ENCODE results near the gene FLAD1. TPM values are rescaled to one million over a fixed set of nuclear protein-coding genes. Genes with fewer than 3 reads are reported as not detected.

FLAD1 gene
- total RNA-seq, 1 experiment from 2014 or later = 82.4 TPM

GRCh38 chr1:155023627-155024026 is 40.5 kb downstream of the FLAD1 start:
- ChIA-PET POLR2A (ENCODE audit: low non-redundant PET) (interaction anchor here (0.6 kb wide), 1 partner anchor 27 kb away, joined by 4 read pairs; no protein-coding TSS in a partner anchor), CTCF (no interaction called here)
- no peak for DNase-seq (ENCODE audit: low spot score)
- intact Hi-C loops (cut with micrococcal nuclease; ENCODE audit: unreplicated experiment) = no loop called here
- no peak overlapping the region for H3K4me3 ChIP-seq (ENCODE audit: low read depth, low read length, poor library complexity, severe bottlenecking)
- H3K4me1 ChIP-seq (ENCODE audit: insufficient read depth, low read length, poor library complexity, severe bottlenecking) = no peaks in the 10 kb centered on the region
- no peaks in the 10 kb centered on the region for H3K27me3 ChIP-seq (replicated peaks; ENCODE audit: insufficient read depth, low read depth, low read length, poor library complexity)
- H3K9me3 ChIP-seq (ENCODE audit: low read depth, low read length, poor library complexity, severe bottlenecking) = no peaks in the 10 kb centered on the region
- no peak overlapping the region for H3K27ac ChIP-seq (ENCODE audit: low read depth, low read length, poor library complexity, severe bottlenecking)
- no peaks in the 10 kb centered on the region for H3K36me3 ChIP-seq (ENCODE audit: insufficient read depth, low read length, poor library complexity, severe bottlenecking)
- no TSS peak for BruUV-seq (replicated peaks)
- no peak for TF ChIP-seq CTCF (conservative IDR thresholded peaks at IDR 0.05; ENCODE audit: low read depth, low read length)
- no peak for TF ChIP-seq EZH2 (IDR thresholded peaks at IDR 0.05; ENCODE audit: borderline replicate concordance, low read depth, low read length, poor library complexity, severe bottlenecking)

- H3K4me1 ChIP-seq (ENCODE audit: insufficient read depth, low read length, poor library complexity, severe bottlenecking) = no peaks in the 10 kb centered on the region
- H3K4me3 ChIP-seq (ENCODE audit: low read depth, low read length, poor library complexity, severe bottlenecking) = no peak overlapping the region
- no peaks in the 10 kb centered on the region for H3K36me3 ChIP-seq (ENCODE audit: insufficient read depth, low read length, poor library complexity, severe bottlenecking)
- POLR2A ChIA-PET (ENCODE audit: low non-redundant PET) = no interaction called here
- no TSS peak for BruUV-seq (replicated peaks)
- H3K27me3 ChIP-seq (replicated peaks; ENCODE audit: insufficient read depth, low read depth, low read length, poor library complexity) = no peaks in the 10 kb centered on the region
- H3K9me3 ChIP-seq (ENCODE audit: low read depth, low read length, poor library complexity, severe bottlenecking) = no peaks in the 10 kb centered on the region
- intact Hi-C loops (cut with micrococcal nuclease; ENCODE audit: unreplicated experiment) = no loop called here
- TF ChIP-seq CTCF (conservative IDR thresholded peaks at IDR 0.05; ENCODE audit: low read depth, low read length) (no peak), EZH2 (IDR thresholded peaks at IDR 0.05; ENCODE audit: borderline replicate concordance, low read depth, low read length, poor library complexity, severe bottlenecking) (no peak)
- CTCF ChIA-PET = no interaction called here
- H3K27ac ChIP-seq (ENCODE audit: low read depth, low read length, poor library complexity, severe bottlenecking) = no peak overlapping the region
- DNase-seq (ENCODE audit: low spot score) = no peak
These were observed 41.2 kb downstream of the FLAD1 start for GRCh38 chr1:155024315-155024714.

- no peak for DNase-seq (ENCODE audit: low spot score)
- ChIA-PET POLR2A (ENCODE audit: low non-redundant PET) (no interaction called here), CTCF (no interaction called here)
- no peaks in the 10 kb centered on the region for H3K27me3 ChIP-seq (replicated peaks; ENCODE audit: insufficient read depth, low read depth, low read length, poor library complexity)
- BruUV-seq (replicated peaks) = no TSS peak
- H3K36me3 ChIP-seq (ENCODE audit: insufficient read depth, low read length, poor library complexity, severe bottlenecking) = no peaks in the 10 kb centered on the region
- intact Hi-C loops (cut with micrococcal nuclease; ENCODE audit: unreplicated experiment) = no loop called here
- no peaks in the 10 kb centered on the region for H3K4me1 ChIP-seq (ENCODE audit: insufficient read depth, low read length, poor library complexity, severe bottlenecking)
- TF ChIP-seq EZH2 (IDR thresholded peaks at IDR 0.05; ENCODE audit: borderline replicate concordance, low read depth, low read length, poor library complexity, severe bottlenecking) (no peak), CTCF (conservative IDR thresholded peaks at IDR 0.05; ENCODE audit: low read depth, low read length) (no peak)
- no peak overlapping the region for H3K4me3 ChIP-seq (ENCODE audit: low read depth, low read length, poor library complexity, severe bottlenecking)
- H3K9me3 ChIP-seq (ENCODE audit: low read depth, low read length, poor library complexity, severe bottlenecking) = no peaks in the 10 kb centered on the region
- no peak overlapping the region for H3K27ac ChIP-seq (ENCODE audit: low read depth, low read length, poor library complexity, severe bottlenecking)
These were observed 43.0 kb downstream of the FLAD1 start for GRCh38 chr1:155026154-155026553.
